NCI-H1694 treated with DMSO at 0.1 percent for 48 hours (cell line): ENCODE data around the gene ARHGAP15.

Experiments used
- DNase-seq: peaks from one replicate; lab custom pipeline; 2025; lab: John Stamatoyannopoulos, UW

The ARHGAP15 gene

DNA sequence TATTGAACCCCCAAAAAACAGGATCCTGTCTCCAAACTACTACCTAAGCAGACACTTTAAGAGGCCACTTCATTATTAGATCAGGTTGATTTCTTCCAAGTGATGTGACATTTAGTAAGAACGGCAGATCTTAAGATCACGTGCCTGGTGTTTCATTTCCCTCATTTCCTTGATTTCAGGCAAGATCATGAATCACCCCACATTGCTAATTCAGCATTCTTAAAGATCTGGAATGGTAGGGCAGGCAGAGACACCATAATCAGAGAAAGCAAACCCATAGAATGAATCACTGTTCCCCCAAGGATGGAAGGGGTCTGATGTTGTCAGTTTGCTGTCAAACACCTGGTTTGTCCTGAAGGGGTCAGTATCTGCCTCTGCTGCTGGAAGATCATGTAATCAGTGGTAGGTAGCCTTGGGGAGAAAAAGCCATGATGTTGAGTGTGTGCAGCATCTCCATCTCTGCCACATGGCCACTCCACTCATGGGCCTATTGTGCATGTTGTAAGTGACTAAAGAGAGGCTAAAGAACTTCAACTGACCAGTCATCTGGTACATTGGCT, 133.9 kb downstream of the ARHGAP15 start:
- peak; percentile 6 for DNase-seq

- no peak for DNase-seq
These were observed 135.6 kb downstream of the ARHGAP15 start for GRCh38 chr2:143264851-143265250.

DNA sequence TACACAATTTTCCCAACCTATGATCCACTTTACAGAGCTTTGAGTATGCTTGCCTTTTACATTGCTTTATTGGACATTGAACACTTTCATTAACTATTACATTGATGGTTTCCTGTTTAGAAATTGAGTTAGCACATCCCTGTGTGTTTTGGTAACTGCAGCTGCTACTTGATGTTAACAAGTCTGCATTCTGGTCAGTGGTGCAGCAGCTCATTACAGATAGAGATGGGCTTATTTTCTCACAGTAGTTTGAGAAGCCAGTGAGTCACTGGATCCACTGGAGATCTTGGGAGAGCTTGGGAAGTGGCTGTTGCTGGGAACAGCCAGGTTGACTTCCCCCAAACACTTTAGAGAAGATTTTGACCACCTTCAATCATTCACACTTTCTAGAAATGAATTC, 150.5 kb downstream of the ARHGAP15 start:
- DNase-seq: no peak

GRCh38 chr2:143280097-143280757, 151.0 kb downstream of the ARHGAP15 start:
- no peak for DNase-seq

- no peak for DNase-seq
These were observed 153.5 kb downstream of the ARHGAP15 start for GRCh38 chr2:143282684-143283083.

GRCh38 chr2:143284087-143284675, 155.0 kb downstream of the ARHGAP15 start:
- peak; percentile 18 for DNase-seq

DNA sequence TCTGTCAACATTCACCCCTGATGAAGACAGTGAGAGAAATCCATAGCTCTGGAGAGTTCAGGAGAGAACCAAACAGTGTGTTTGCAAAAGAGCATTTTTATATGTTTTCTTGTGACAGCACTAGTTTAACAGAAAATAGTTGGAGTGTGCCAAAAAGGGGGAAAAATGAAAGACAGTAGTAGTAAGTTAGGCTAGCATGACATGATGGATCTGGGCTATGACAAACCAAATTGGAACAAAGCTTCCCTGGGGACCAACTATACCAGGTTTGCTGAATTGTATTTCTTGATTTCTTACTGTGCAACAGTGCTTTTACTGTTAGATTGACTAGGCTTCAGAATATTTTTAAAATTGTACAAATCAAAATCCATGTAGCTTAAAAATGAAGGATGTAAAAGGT, 159.8 kb downstream of the ARHGAP15 start:
- no peak for DNase-seq

DNA sequence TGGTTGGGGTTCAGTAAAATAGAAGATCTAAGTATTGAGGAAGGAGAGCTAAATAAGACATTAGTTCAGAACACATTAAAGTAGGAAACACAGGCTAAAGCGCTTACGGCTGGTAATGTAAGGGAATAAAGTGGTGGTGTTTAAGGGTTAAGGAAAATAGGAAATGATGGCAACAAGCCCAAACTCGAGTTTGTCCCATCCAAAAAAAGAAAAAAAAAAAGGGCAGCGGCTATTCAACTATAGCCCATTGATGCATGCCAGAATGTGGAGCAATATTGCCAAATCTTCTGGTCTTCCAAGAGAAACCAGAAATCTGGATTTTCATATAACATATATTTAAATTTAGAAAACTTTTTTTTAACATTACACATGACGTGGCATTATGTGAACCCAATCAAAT, 161.0 kb downstream of the ARHGAP15 start:
- DNase-seq: no peak

- DNase-seq: no peak
These were observed 164.8 kb downstream of the ARHGAP15 start for GRCh38 chr2:143294068-143294467.

DNA sequence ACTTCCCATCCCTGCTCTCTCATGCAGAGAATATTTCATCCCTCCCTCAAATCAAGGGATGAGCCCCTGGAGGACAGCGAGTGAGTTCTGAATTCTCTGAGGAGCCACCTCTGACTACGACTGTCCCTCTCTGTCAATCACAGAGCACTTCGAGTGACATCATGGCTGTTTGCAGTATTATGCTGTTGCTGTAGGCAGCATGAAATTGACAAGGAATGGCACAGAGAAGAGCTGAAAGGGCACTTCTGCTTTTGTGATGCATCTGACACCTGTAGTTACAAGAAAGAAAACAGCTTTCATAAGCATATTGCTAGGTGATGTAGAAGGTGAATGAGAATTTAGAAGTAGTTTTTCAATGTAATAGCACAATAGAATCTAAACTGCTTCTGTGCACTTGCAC, 166.9 kb downstream of the ARHGAP15 start:
- no peak for DNase-seq

DNA sequence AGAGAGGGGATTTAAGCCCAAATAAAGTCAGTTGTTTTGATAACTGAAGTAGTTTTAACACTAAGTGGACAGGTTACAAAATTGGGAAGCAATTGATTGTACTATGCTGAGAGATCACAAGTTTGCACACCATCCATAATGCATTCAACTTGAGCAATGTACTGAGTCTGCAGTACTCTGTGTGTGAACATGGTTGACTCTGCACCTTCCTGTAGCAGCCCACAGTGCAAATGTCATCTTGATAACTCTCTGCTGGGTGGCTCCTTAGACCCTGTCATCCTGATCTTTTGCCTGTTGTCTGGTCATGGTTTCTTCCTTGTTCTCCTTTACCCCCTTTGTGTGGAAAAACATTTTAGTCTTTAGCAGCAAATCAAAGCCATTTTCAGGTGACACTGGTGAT, 168.0 kb downstream of the ARHGAP15 start:
- no peak for DNase-seq

GRCh38 chr2:143300536-143300935, 171.3 kb downstream of the ARHGAP15 start:
- no peak for DNase-seq

GRCh38 chr2:143311426-143311825, 182.2 kb downstream of the ARHGAP15 start:
- no peak for DNase-seq

DNA sequence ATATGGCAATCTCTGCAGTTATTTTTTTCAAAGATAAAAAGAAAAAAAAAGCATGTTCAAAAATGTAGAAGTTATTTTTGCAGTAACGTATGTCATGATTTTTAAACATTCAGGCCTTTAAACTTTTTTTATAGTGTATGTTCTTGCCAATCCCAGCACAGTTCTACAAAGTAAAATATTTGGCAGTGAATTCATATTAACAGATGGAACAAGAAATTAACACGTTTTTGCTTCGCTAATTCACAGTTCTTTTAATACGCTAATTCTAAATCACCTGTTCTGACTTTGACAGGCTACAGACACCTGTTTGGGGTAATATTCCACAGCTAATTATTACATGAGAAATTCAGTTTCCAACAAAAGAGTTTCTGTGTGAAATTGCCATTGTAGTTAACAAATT, 183.2 kb downstream of the ARHGAP15 start:
- DNase-seq: peak; percentile 86

- DNase-seq: no peak
These were observed 184.6 kb downstream of the ARHGAP15 start for GRCh38 chr2:143313861-143314260.

- DNase-seq: no peak
These were observed 192.8 kb downstream of the ARHGAP15 start for GRCh38 chr2:143321994-143322393.

GRCh38 chr2:143329288-143329687, 200.1 kb downstream of the ARHGAP15 start:
- DNase-seq: no peak

GRCh38 chr2:143333168-143333791, 204.1 kb downstream of the ARHGAP15 start:
- no peak for DNase-seq

GRCh38 chr2:143333847-143334246, 204.6 kb downstream of the ARHGAP15 start:
- no peak for DNase-seq

DNA sequence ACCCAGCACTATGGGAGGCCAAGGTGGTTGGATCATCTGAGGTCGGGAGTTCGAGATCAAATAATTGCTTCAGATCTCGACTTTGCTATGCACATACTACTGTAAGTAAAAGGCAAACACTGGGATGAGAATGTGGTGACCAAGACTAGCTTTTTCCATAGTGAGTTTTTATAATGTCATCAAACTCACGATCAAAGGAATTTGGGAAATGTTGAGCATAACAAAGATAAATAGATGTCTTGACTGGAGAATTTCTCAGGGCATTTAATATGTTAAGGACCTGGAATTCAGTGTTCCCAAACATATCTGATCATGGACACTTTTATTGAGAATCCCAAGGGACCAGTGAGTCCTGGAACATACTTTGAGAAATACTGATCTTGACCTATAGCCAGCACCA, 205.6 kb downstream of the ARHGAP15 start:
- DNase-seq: no peak

GRCh38 chr2:143336719-143337210, 207.5 kb downstream of the ARHGAP15 start:
- no peak for DNase-seq

DNA sequence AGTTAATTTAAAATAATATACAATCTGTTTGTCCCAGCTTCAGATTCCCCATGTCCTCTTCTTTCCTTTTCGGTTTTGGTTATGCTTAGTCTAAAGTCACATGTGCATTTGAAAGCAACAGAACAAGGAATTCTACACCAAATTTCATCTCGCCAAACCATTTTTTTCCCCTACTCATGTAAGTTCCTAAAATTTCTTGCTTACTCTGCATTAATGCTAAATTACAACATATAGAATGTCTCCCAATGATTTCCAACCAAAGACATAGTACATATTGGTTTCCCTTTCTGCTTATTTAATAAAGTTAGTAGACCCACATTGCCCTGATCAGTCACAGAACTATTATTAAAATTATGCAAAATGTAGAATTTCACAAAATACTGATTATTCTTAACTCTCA, 212.3 kb downstream of the ARHGAP15 start:
- no peak for DNase-seq

DNA sequence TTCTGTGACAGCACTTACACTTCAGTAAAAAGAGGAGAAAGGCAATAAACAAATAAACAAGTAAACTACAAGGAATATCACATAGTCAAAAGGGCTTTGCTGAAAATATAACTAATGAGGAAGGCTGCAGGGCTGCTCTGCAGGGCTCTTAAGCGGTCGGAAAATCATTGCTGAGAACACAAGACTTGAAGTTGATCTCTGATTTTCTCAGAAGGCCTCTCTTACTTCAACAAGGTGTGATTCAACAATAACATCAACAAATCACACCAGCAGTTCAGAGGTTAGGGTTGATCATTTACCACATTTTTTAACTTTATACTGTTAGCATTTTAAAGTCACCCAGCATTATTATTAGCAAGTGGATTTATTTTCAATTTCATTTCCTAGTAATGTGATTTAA, 215.6 kb downstream of the ARHGAP15 start:
- DNase-seq: no peak
